Measurements from ENCODE around the gene GPR142. TPM values are rescaled to one million over a fixed set of nuclear protein-coding genes. Genes with fewer than 3 reads are reported as not detected.

GPR142 gene
- total RNA-seq, 1 donor = not detected

DNA sequence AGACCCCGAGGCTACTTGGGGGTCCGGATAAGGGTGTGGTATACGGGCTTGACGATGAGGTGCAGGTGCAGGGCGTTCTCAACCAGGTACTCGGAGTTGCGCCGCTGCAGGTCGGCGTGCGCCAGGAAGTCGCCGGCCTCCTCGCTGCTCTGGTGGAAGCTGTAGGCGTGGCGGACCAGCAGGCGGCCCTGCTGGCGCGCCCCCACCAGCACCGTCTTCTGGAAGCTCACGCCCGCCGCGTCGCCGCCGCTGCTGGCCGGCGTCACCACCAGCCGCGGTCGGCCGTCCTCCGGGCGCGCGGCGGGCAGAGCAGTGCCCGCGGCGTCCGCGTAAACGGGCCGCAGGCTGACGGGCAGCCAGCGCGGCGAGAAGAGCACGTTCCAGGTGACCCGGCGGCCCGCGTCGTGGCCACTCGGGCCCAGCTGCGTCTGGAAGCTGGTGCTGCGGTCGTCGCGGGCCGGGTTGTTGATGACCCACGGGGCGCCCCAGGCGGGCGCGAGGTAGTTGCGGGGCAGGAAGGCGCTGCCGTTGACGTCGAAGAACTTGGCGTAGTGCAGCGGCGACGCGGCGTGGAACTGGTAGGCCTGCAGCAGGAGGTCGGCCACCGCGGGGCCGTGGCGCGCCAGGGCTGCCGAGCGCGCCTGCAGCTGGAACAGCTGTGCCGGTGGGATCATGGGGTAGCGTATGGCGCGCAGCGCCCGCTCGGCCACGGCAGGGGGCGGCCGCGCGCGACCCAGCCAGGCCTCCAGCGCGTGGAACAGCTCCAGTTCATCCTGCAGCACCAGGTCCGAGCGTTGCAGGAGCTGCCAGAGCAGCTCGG lies 10.4 kb upstream of the GPR142 start:
- Histone ChIP-seq H3K36me3 (ENCODE audit: insufficient read depth, low read length) (no peaks in the 10 kb centered on the region), H3K4me3 (ENCODE audit: insufficient read depth, low read length) (no peak overlapping the region), H3K4me2 (ENCODE audit: insufficient read depth, low read length) (no peak overlapping the region), H4K20me1 (ENCODE audit: insufficient read depth, low read length) (no peaks in the 10 kb centered on the region), H2AFZ (ENCODE audit: low read length) (no peak overlapping the region), H3K9me3 (ENCODE audit: low read depth, low read length) (no peaks in the 10 kb centered on the region), H3K4me1 (ENCODE audit: insufficient read depth, low read length) (no peaks in the 10 kb centered on the region), H3K27me3 (ENCODE audit: insufficient read depth, low read length) (peaks cover 20% of the 10 kb centered on the region), H3K27ac (ENCODE audit: low read depth, low read length) (no peak overlapping the region), H3K79me2 (ENCODE audit: insufficient read depth, low read length) (no peaks in the 10 kb centered on the region)
- TF ChIP-seq, protein P1, sequence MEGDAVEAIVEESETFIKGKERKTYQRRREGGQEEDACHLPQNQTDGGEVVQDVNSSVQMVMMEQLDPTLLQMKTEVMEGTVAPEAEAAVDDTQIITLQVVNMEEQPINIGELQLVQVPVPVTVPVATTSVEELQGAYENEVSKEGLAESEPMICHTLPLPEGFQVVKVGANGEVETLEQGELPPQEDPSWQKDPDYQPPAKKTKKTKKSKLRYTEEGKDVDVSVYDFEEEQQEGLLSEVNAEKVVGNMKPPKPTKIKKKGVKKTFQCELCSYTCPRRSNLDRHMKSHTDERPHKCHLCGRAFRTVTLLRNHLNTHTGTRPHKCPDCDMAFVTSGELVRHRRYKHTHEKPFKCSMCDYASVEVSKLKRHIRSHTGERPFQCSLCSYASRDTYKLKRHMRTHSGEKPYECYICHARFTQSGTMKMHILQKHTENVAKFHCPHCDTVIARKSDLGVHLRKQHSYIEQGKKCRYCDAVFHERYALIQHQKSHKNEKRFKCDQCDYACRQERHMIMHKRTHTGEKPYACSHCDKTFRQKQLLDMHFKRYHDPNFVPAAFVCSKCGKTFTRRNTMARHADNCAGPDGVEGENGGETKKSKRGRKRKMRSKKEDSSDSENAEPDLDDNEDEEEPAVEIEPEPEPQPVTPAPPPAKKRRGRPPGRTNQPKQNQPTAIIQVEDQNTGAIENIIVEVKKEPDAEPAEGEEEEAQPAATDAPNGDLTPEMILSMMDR (IDR thresholded peaks at IDR 0.05; ENCODE audit: extremely low read depth, low read depth, low read length) = no peak
- no peak for DNase-seq (ENCODE audit: insufficient read length, low spot score, missing footprints)

DNA sequence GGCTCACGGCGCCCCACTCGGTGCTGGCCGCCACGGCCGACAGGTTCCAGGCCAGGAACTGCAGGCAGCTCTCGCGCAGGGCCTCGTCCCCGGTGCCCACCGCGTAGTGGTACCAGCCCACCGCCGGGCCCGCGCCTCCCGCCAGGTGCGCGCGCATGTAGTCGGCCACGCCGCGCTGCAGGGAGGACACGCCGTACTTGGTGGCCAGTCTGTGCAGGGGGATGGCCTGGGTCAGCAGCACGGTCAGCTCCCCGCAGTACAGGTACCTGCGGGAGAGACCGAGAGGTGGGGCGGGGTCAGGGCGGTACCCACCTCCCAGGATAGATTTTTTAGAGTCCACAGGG lies 9.9 kb upstream of the GPR142 start:
- H3K27ac ChIP-seq (ENCODE audit: low read depth, low read length) = no peak overlapping the region
- no peak for DNase-seq (ENCODE audit: insufficient read length, low spot score, missing footprints)
- no peak overlapping the region for H3K4me3 ChIP-seq (ENCODE audit: insufficient read depth, low read length)
- TF ChIP-seq, protein P1 (IDR thresholded peaks at IDR 0.05; ENCODE audit: extremely low read depth, low read depth, low read length) = no peak
- H3K4me2 ChIP-seq (ENCODE audit: insufficient read depth, low read length) = no peak overlapping the region
- no peaks in the 10 kb centered on the region for H3K9me3 ChIP-seq (ENCODE audit: low read depth, low read length)
- H4K20me1 ChIP-seq (ENCODE audit: insufficient read depth, low read length) = no peaks in the 10 kb centered on the region
- no peaks in the 10 kb centered on the region for H3K4me1 ChIP-seq (ENCODE audit: insufficient read depth, low read length)
- H3K36me3 ChIP-seq (ENCODE audit: insufficient read depth, low read length) = no peaks in the 10 kb centered on the region
- H3K79me2 ChIP-seq (ENCODE audit: insufficient read depth, low read length) = no peaks in the 10 kb centered on the region
- H2AFZ ChIP-seq (ENCODE audit: low read length) = no peak overlapping the region
- H3K27me3 ChIP-seq (ENCODE audit: insufficient read depth, low read length) = peaks cover 20% of the 10 kb centered on the region

DNA sequence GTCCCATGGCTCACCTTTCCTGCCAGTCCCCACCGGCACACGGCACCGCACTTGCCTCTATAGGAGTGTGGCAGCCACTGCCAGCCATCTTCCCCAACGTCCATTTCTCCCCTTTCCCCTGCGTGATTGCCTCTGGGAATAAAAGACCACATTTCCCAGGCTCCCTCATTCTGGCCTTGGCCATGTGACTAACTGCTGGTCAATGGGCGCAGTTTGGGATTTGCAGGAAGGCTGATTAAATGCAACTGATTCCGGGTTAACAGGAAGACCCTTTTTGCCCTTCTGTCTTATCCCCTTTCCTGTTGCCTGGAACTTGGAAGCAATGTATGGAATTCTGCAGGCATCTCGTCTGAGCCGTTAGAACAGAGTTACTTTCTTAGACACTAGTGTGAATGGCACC lies 8.6 kb upstream of the GPR142 start:
- Histone ChIP-seq H4K20me1 (ENCODE audit: insufficient read depth, low read length) (no peaks in the 10 kb centered on the region), H3K4me3 (ENCODE audit: insufficient read depth, low read length) (no peak overlapping the region), H2AFZ (ENCODE audit: low read length) (no peak overlapping the region), H3K9me3 (ENCODE audit: low read depth, low read length) (no peaks in the 10 kb centered on the region), H3K27me3 (ENCODE audit: insufficient read depth, low read length) (peaks cover 17% of the 10 kb centered on the region), H3K4me1 (ENCODE audit: insufficient read depth, low read length) (no peaks in the 10 kb centered on the region), H3K27ac (ENCODE audit: low read depth, low read length) (no peak overlapping the region), H3K36me3 (ENCODE audit: insufficient read depth, low read length) (no peaks in the 10 kb centered on the region), H3K4me2 (ENCODE audit: insufficient read depth, low read length) (no peak overlapping the region), H3K79me2 (ENCODE audit: insufficient read depth, low read length) (no peaks in the 10 kb centered on the region)
- TF ChIP-seq, protein P1 (IDR thresholded peaks at IDR 0.05; ENCODE audit: extremely low read depth, low read depth, low read length) = no peak
- DNase-seq (ENCODE audit: insufficient read length, low spot score, missing footprints) = no peak

DNA sequence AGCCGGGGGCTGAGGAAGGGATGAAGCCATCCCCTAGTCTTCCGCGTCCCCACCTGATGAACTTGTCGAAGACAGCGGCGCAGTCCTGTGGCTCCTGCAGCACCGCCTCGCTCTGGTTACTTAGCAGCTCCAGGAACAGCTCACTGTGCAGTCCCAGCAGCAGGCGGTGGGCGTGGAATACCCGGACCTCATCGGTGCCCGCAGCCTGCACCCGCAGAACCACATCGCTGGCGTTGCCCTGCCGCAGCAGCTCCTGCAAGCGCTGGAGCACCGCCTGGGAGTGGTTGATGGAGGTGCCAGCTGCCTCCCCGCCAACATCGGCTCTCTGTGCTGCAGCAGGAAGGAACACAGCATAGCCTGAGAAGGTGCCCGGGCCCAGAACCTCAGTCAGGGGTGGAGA lies 7.4 kb upstream of the GPR142 start:
- TF ChIP-seq, protein P1 (IDR thresholded peaks at IDR 0.05; ENCODE audit: extremely low read depth, low read depth, low read length) = no peak
- Histone ChIP-seq H3K79me2 (ENCODE audit: insufficient read depth, low read length) (no peaks in the 10 kb centered on the region), H3K4me3 (ENCODE audit: insufficient read depth, low read length) (no peak overlapping the region), H3K4me1 (ENCODE audit: insufficient read depth, low read length) (no peaks in the 10 kb centered on the region), H3K27me3 (ENCODE audit: insufficient read depth, low read length) (peaks cover 17% of the 10 kb centered on the region), H2AFZ (ENCODE audit: low read length) (no peak overlapping the region), H4K20me1 (ENCODE audit: insufficient read depth, low read length) (no peaks in the 10 kb centered on the region), H3K27ac (ENCODE audit: low read depth, low read length) (no peak overlapping the region), H3K9me3 (ENCODE audit: low read depth, low read length) (no peaks in the 10 kb centered on the region), H3K36me3 (ENCODE audit: insufficient read depth, low read length) (no peaks in the 10 kb centered on the region), H3K4me2 (ENCODE audit: insufficient read depth, low read length) (no peak overlapping the region)
- no peak for DNase-seq (ENCODE audit: insufficient read length, low spot score, missing footprints)

Data from osteoblast (primary cell).